Stimulated activated CD4-positive, alpha-beta T cell treated with anti-CD3 and anti-CD28 coated beads, Interleukin-4, amount 100 ng/mL, for 24 hours (primary cell): ENCODE data around the gene DAAM1.

Experiments used
- DNase-seq: peaks from one replicate; pipeline ENCODE4 v3.0.0-alpha.2; 2020

DAAM1 gene

GRCh38 chr14:59188461-59189090 lies at the start of gene DAAM1:
Gene DAAM1 (plus strand): TSS chr14:59188667. CDS start chr14:59263478, 74,811 bp downstream.
- DNase-seq = peak; percentile 97

DNA sequence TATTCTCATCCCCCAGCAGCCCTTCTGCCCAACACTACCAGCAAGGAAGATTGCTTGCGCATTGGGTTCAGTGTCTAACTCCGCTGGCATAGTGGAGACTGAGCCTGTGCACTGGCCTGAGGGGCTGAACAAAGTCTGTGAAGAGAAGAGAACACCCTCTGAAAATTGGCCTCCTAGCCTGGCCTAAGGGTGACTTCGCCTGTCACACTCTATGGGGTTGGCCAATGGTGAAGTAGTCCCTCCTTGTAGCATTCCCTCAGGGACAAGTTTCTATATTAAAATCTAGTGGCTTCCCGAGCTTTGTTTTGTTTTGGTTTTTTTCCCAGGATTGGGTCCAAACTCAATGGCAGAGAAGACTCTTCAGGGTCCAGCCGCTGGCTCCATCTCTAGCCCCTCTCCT lies 49.1 kb upstream of the DAAM1 start:
- DNase-seq = no peak

GRCh38 chr14:59140106-59140843 lies 48.2 kb upstream of the DAAM1 start:
- no peak for DNase-seq

GRCh38 chr14:59146484-59146883 lies 42.0 kb upstream of the DAAM1 start:
- no peak for DNase-seq

DNA sequence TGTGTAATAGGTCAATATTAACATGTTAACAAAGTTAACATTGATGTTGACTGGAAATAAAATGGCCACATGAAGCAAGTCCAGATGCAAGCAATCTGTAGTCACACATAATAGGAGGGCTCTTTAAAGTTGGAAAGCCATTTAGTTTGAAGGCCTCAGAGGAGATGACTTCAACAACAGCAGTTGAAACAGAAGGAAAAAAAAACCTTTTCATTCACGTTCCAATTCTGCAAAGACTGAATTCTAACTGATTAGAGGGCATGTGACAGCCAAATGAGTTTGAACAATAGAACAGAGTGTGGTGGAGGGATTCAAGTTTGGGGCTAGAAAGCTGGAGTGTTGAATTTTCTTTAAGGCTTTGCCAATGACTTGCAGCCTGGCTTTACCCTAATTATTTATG lies 41.5 kb upstream of the DAAM1 start:
- DNase-seq = no peak

DNA sequence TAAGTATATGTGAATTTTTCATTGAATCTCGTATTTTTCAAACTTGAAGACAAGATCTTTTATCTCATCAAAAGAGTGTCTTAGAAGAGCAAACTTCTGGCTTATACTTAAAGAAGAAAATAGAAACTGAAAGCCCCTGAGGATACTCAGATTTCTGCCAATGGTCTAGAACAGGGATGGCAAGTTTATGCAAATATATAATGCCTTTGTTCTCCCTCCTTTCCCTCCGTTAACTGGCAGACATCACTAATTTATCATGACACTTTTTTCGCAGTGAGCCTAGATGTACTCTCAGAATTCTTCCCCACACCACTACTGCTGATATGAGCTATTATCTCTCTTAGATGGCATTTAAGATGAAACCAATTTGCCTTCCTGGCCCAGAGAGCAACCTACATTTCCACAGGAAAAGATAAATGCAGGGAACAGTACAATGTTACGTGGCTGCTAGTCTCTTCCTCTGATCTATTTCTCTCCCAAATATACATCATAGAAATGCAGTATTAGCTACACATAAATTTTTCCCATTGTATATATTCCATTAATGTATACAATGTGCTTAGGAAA lies 40.0 kb upstream of the DAAM1 start:
- DNase-seq = no peak

- no peak for DNase-seq
Measured at GRCh38 chr14:59150990-59151389, 37.5 kb upstream of the DAAM1 start.

DNA sequence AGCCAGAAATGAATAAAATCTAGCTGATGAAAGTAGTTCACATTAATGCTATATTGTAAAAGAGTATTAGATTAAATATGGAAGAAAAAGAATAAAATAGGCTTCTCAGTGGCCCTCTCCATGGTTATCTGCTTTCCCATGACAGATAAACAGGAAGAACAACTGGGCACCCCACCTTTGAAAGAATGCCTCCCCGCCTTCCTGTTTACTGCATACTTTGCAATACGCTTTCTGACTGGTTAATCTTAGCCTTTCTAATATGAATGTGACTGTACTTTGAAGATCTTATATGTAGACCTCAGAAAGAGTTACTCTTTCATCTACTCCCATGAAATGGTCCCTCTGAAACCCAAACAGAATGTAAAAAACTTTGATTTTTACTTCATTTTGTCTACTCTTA lies 34.1 kb upstream of the DAAM1 start:
- no peak for DNase-seq

DNA sequence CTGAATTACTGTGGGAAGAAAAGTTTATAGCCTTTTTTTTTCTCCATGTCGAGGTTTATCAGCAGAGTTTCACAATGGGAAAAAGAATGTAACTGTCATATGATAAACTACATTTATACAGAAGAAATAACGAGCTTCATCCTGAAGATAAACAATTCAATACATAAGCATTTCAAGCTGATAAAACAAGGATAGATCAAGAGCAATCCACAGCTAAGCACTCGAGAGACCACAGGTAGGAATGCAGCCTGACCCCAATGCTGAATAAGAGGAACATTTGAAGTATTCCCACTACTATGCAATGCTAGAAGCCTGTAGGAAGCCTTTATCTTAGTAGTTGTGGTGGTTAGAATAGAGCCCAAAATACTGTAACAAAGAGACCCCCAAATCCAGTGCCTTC lies 32.6 kb upstream of the DAAM1 start:
- DNase-seq = no peak

DNA sequence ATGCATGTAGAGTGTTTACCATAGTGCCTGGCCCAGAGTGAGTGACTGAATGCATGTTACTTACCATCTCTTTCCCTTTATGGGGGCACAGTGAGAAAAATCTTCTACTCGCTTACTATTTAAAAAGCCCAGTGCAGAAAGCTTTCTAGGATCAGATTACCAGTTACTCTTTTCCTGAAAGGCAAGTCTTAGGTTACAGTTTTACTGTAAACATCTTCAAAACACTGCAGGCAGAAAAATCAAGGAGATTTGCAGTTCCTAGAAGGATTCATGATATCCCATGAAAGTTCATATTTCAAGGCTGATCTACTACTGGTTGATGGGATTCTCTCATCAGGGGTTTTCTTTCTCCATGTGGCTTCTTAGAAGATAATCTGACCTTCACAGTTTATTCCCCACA lies 29.3 kb upstream of the DAAM1 start:
- no peak for DNase-seq

GRCh38 chr14:59160506-59160905 lies 28.0 kb upstream of the DAAM1 start:
- no peak for DNase-seq

GRCh38 chr14:59161561-59162175 lies 26.8 kb upstream of the DAAM1 start:
- DNase-seq = no peak

DNA sequence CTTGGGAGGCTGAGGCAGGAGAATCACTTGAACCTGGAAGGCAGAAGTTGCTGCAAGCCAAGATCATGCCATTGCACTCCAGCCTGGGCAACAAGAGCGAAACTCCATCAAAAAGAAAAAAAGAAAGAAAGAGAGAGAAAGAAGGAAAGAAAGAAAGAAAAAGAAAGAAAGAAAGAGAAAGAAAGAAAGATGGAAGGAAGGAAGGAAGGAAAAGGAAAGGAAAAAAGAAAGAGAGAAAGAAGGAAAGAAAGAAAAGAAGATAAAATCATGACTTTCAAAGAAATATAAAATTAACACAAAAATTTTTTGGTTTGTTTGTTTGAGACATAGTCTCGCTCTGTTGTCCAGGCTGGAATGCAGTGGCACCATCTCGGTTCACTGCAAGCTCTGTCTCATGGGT lies 22.2 kb upstream of the DAAM1 start:
- no peak for DNase-seq

GRCh38 chr14:59175404-59175803 lies 13.1 kb upstream of the DAAM1 start:
- DNase-seq = no peak

GRCh38 chr14:59176765-59177164 lies 11.7 kb upstream of the DAAM1 start:
- DNase-seq = no peak

- DNase-seq = no peak
Measured at GRCh38 chr14:59177262-59177661, 11.2 kb upstream of the DAAM1 start.

DNA sequence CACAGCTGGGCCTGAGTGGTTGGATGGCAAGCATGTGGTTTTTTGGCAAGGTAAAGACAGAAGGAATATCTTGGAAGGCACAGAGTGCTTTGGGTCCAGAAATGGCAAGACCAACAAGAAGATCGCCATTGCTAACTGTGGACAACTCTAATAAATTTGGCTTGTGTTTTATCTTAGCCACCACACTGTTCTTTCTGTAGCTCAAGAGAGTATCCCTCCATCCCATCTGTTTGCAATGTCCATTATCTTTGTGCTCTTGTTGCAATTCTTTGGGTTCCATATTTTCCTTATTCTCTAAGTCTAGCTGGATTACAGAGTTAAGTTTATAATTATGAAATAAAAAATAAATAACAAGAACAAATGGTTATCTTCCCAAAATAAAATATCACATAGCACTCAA lies 6.7 kb upstream of the DAAM1 start:
- no peak for DNase-seq

DNA sequence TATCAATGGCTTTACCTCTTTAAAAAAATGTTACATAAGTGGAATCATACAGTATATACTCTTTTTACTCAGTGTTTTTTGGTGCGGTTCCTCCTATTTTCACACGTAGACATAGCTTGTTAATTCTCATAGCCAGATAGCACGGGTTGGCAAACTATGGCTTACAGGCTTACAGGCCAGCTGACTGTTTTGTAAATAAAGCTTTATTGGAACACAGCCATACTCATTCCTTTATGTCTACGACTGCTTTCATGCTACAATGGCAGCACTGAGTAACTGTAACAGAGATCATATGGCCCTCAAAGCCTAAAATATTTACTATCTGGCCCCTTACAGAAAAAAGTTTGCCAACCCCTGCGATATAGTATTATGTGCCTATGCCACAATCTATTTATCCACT lies 5.8 kb upstream of the DAAM1 start:
- no peak for DNase-seq

DNA sequence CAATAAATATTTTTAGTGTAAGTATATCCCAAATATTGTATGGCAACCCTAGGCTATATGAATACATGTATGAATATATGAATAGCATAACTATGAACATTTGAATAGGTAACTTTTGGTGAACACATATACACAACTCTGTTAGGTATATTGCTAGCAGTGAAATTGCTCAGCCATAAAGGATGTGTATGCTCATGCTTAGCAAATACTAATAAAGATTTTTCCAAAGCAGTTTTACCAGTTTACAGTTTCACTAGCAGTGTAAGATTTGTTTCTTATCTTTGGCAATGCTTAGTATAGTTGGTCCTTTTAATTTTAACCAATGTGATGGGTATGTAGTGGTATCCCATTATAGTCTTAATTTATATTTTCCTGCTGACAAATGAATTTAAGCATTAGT lies 5.3 kb upstream of the DAAM1 start:
- no peak for DNase-seq

DNA sequence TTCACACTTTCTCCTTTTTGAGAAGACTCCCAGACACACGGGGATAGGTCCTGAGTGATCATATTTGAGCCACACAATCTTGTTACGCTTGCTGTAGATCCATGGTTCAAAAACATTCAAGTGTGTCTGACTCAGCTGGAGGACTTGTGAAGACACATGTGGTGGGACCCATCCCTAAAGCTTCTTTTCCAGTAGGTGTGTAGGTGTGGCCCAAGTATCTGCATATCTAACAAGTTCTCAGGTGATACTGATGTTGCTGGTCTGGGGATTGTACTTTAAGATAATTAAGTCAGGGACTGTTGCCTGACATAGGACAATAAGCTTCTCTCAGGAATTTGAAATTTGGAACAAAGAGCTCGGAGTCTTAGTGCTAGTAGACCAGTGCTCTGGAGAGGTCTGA lies 4.1 kb upstream of the DAAM1 start:
- DNase-seq = no peak

GRCh38 chr14:59185676-59186075 lies 2.8 kb upstream of the DAAM1 start:
- DNase-seq = no peak

- no peak for DNase-seq
Measured at GRCh38 chr14:59186306-59186705, 2.2 kb upstream of the DAAM1 start.

- no peak for DNase-seq
Measured at GRCh38 chr14:59187118-59187517, 1.3 kb upstream of the DAAM1 start.

DNA sequence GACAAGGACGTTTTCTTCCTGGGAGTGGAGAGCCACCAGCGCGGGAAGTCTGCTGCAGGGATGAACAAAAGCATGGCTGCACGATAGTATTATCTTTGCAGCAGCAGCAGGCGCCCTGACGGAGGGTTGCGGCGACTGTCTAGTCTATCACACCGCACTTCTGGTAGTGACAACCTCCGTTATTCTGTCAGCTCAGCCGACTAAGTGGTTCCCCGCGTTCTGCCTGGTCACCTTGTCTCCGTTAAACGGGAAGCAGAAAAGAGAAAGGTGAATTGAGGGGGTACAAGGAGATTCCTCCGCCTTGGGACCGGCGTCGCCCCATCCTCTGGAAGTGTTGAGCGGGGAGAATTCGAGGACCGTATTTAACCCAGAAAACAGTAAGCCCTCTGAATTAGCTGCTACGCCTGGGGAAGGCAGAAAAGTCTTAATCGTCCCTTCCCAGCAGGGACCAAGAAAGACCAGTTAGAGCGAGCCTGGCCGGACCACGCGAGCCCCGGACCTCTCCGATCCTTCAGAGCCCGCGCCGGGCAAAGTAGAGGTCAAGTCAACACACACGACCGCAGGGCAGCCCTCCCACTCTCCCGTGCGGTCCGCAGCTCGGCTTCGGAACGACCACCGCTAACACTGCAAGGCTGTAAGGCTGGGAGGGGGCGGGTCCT lies 536 bp upstream of the DAAM1 start:
- peak; percentile 43 for DNase-seq
